GM12878 (cell line): ENCODE results near the gene BRME1. TPM values are rescaled to one million over a fixed set of nuclear protein-coding genes. Genes with fewer than 3 reads are reported as not detected.

Source experiments
- MXI1 ChIP-seq: fragments of 150-350 bp; IDR thresholded peaks from 2 replicates; pipeline ENCODE4 v1.6.1; 2011; ENCODE audit warnings: low read depth, mild to moderate bottlenecking, inconsistent platforms, low read length, improper control_type of control experiment
- NFXL1 ChIP-seq: fragments of 450-650 bp; IDR thresholded peaks from 2 replicates; pipeline ENCODE4 v1.6.1; 2017; ENCODE audit warnings: antibody characterized with exemption, mild to moderate bottlenecking, borderline replicate concordance
- REST ChIP-seq: IDR thresholded peaks from 2 replicates; pipeline ENCODE4 v1.6.1; 2012; ENCODE audit warnings: mild to moderate bottlenecking, low read depth, low read length
- RFX5 ChIP-seq: IDR thresholded peaks from 2 replicates; pipeline ENCODE4 v1.6.1; 2011; ENCODE audit warnings: low read depth, low read length, improper control_type of control experiment
- STAT3 ChIP-seq: IDR thresholded peaks from 2 replicates; pipeline ENCODE4 v1.6.1; 2011; ENCODE audit warnings: low read depth, low read length, improper control_type of control experiment
- WRNIP1 ChIP-seq: IDR thresholded peaks from 2 replicates; pipeline ENCODE4 v1.6.1; 2011; ENCODE audit warnings: low read depth, low read length, improper control_type of control experiment, borderline replicate concordance
- ZNF217 ChIP-seq: fragments of 450-650 bp; IDR thresholded peaks from 2 replicates; pipeline ENCODE4 v1.6.1; 2017; ENCODE audit warnings: antibody characterized with exemption, mild to moderate bottlenecking
- polyA plus RNA-seq, 11 experiments: library from polyadenylated mRNA; depleted of rRNA in 4 of 11; unstranded in 6 of 11; stranded (reverse) in 5 of 11; fragments of >200 nt; fragmentation: Nextera tagmentation in 4 of 11; fragmentation: Illumina TruSeq in 1 of 11; extraction: Ambion mirVana in 4 of 11; extraction: Trizol in 1 of 11; gene quantifications; 1 replicate in 1 of 11; 2 replicates in 10 of 11; pipeline versions ENCODE4 v1.2.1 to v1.2.3, GENCODE V29; 2011 to 2016; ENCODE audit warnings: inconsistent platforms in 2 of 11, missing spikeins in 2 of 11, low read depth in 1 of 11
- total RNA-seq, 4 experiments: library from RNA; depleted of rRNA in 3 of 4; stranded (reverse); fragments of >200 nt in 3 of 4; fragmentation: Illumina TruSeq in 1 of 4; extraction: Trizol in 1 of 4; gene quantifications; 2 replicates each; pipeline versions ENCODE4 v1.2.1 to v1.2.3, GENCODE V29; 2013 to 2021
- TF ChIP-seq, protein P1 (sequence below): fragments of 450-650 bp; IDR thresholded peaks from 2 replicates; pipeline ENCODE4 v1.6.1; 2017; ENCODE audit warnings: borderline replicate concordance
- TF ChIP-seq, protein P2 (sequence below): IDR thresholded peaks from 2 replicates; pipeline ENCODE4 v1.6.1; 2011; ENCODE audit warnings: mild to moderate bottlenecking, low read depth, low read length, moderate library complexity; ENCODE audit not compliant: insufficient replicate concordance

BRME1 gene
- total and polyA plus RNA-seq, 10 of the 15 experiments (the other 5 are each of a cell fraction or from before 2014, with no cell fraction given) = 0.07 to 2.2 (median 1.1) TPM; not detected in 1

DNA sequence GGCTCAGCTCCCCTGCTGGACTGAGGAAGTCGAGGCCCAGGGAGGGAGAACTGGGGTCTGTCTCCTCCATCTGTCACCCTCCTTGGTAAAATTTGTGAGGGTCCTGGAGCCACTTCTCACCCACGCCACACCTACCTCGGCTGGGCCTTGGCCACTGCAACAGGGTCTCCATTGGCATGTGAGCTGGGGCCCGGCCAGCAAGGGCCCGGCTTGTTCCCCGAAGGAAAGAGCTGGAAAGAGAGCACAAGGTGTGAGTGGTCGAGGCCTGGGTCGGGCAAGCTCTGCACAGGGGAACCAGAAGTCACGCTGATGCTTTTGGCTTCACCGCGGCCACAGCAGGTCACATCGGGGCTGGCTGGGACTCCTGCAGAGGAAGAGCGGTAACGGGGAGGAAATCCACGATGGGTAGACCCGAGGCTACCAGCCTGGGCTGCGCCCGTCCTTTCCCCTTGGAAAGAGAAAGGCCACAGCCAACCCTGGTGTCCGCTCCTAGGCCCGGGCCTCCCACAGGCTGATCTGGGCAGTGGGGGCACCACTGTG is 20.0 kb downstream of the BRME1 start (continued):
- TF ChIP-seq ZNF217 = no peak
- TF ChIP-seq STAT3 = no peak
- no peak for TF ChIP-seq RFX5
- TF ChIP-seq, protein P1, sequence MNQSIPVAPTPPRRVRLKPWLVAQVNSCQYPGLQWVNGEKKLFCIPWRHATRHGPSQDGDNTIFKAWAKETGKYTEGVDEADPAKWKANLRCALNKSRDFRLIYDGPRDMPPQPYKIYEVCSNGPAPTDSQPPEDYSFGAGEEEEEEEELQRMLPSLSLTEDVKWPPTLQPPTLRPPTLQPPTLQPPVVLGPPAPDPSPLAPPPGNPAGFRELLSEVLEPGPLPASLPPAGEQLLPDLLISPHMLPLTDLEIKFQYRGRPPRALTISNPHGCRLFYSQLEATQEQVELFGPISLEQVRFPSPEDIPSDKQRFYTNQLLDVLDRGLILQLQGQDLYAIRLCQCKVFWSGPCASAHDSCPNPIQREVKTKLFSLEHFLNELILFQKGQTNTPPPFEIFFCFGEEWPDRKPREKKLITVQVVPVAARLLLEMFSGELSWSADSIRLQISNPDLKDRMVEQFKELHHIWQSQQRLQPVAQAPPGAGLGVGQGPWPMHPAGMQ = no peak
- TF ChIP-seq NFXL1 = no peak
- TF ChIP-seq WRNIP1 = no peak
- no peak for TF ChIP-seq REST
- TF ChIP-seq, protein P2, sequence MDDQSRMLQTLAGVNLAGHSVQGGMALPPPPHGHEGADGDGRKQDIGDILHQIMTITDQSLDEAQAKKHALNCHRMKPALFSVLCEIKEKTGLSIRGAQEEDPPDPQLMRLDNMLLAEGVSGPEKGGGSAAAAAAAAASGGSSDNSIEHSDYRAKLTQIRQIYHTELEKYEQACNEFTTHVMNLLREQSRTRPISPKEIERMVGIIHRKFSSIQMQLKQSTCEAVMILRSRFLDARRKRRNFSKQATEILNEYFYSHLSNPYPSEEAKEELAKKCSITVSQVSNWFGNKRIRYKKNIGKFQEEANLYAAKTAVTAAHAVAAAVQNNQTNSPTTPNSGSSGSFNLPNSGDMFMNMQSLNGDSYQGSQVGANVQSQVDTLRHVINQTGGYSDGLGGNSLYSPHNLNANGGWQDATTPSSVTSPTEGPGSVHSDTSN = no peak
- TF ChIP-seq MXI1 = no peak
